ENCODE results near the gene ARL14. TPM values are rescaled to one million over a fixed set of nuclear protein-coding genes. Genes with fewer than 3 reads are reported as not detected.

Gene ARL14
- total RNA-seq, 1 experiment from 2014 or later: 17.6 TPM

- ChIA-PET CTCF (no interaction called here), POLR2A (ENCODE audit: unreplicated experiment) (interaction anchor here (0.6 kb wide), 1 partner anchor 263 kb away, joined by 6 read pairs; no protein-coding TSS in a partner anchor)
- peaks cover 57% of the 10 kb centered on the region for H3K4me1 ChIP-seq (replicated peaks; ENCODE audit: insufficient read depth)
- no peaks in the 10 kb centered on the region for H3K79me2 ChIP-seq (ENCODE audit: low read depth)
- BruUV-seq (replicated peaks): no TSS peak
- 0 out of 2 replicates have a peak overlapping the region, but pooled peaks have one; percentile 26 for H2AFZ ChIP-seq
- peaks cover 2% of the 10 kb centered on the region; the same call in 1 of the 2 replicates for H3K9me3 ChIP-seq (ENCODE audit: insufficient read depth, low read depth)
- H3K27ac ChIP-seq: peak overlapping the region; percentile 91
- no peaks in the 10 kb centered on the region; the same call in 1 of the 2 replicates for H3K9me2 ChIP-seq (ENCODE audit: insufficient read depth)
- H3K36me3 ChIP-seq (ENCODE audit: low read depth): peaks cover 5% of the 10 kb centered on the region; the same call in 1 of the 2 replicates
- H4K20me1 ChIP-seq (ENCODE audit: insufficient read depth): no peaks in the 10 kb centered on the region
- peak overlapping the region; percentile 77 for H3K4me2 ChIP-seq
- peaks cover 36% of the 10 kb centered on the region for H3F3A ChIP-seq (ENCODE audit: insufficient read depth, low read depth)
- peak in 1 of 2 experiments; percentile 48 for DNase-seq
- H3K27me3 ChIP-seq (ENCODE audit: insufficient read depth, low read depth): no peaks in the 10 kb centered on the region
- no peak overlapping the region for H3K4me3 ChIP-seq
- intact Hi-C loops (cut with micrococcal nuclease; ENCODE audit: unreplicated experiment): loop anchor here (2.0 to 5.0 kb wide), 4 partner anchors 79 to 547 kb away; partner anchors contain the start of genes IFT80, NMD3, SMC4 and TRIM59
- TF ChIP-seq CTCF (conservative IDR thresholded peaks at IDR 0.05) (no peak), EZH2 (IDR thresholded peaks at IDR 0.05; ENCODE audit: low read depth) (no peak)
Observed at GRCh38 chr3:160675566-160676124, 1.3 kb upstream of the ARL14 start.

- CTCF ChIA-PET: interaction anchor here (0.6 kb wide), 1 partner anchor 10 kb away, joined by 4 read pairs; no protein-coding TSS in a partner anchor
- intact Hi-C loops (cut with micrococcal nuclease; ENCODE audit: unreplicated experiment): loop anchor here (1.0 to 5.0 kb wide), 6 partner anchors 10 to 545 kb away; partner anchors contain the start of genes IFT80, KPNA4, NMD3 and SMC4
- H3K4me1 ChIP-seq (replicated peaks; ENCODE audit: insufficient read depth): peaks cover 57% of the 10 kb centered on the region
- TF ChIP-seq CTCF (conservative IDR thresholded peaks at IDR 0.05) (no peak), EZH2 (IDR thresholded peaks at IDR 0.05; ENCODE audit: low read depth) (no peak)
- H4K20me1 ChIP-seq (ENCODE audit: insufficient read depth): no peaks in the 10 kb centered on the region
- TSS peak; percentile 91 for BruUV-seq (replicated peaks)
- H3K36me3 ChIP-seq (ENCODE audit: low read depth): peaks cover 5% of the 10 kb centered on the region; the same call in 1 of the 2 replicates
- no peaks in the 10 kb centered on the region for H3K79me2 ChIP-seq (ENCODE audit: low read depth)
- peak overlapping the region; percentile 91 for H3K27ac ChIP-seq
- no peaks in the 10 kb centered on the region; the same call in 1 of the 2 replicates for H3K9me2 ChIP-seq (ENCODE audit: insufficient read depth)
- peaks cover 2% of the 10 kb centered on the region; the same call in 1 of the 2 replicates for H3K9me3 ChIP-seq (ENCODE audit: insufficient read depth, low read depth)
- peak; percentile 66 to 80 for DNase-seq
- peak overlapping the region; percentile 48 for H3K4me3 ChIP-seq
- POLR2A ChIA-PET (ENCODE audit: unreplicated experiment): interaction anchor here (0.6 to 1.3 kb wide), 12 partner anchors 10 to 674 kb away, joined by 3 to 11 read pairs (median 4); no protein-coding TSS in a partner anchor
- peak overlapping the region; percentile 64 for H2AFZ ChIP-seq
- peak overlapping the region; percentile 77 for H3K4me2 ChIP-seq
- peaks cover 36% of the 10 kb centered on the region for H3F3A ChIP-seq (ENCODE audit: insufficient read depth, low read depth)
- H3K27me3 ChIP-seq (ENCODE audit: insufficient read depth, low read depth): no peaks in the 10 kb centered on the region
Observed at GRCh38 chr3:160677459-160677881, 510 bp downstream of the ARL14 start.

- intact Hi-C loops (cut with micrococcal nuclease; ENCODE audit: unreplicated experiment): loop anchor here (5.0 kb wide), 3 partner anchors 231 to 544 kb away; partner anchors contain the start of genes IFT80, NMD3, SMC4 and TRIM59
- peaks cover 5% of the 10 kb centered on the region; the same call in 1 of the 2 replicates for H3K36me3 ChIP-seq (ENCODE audit: low read depth)
- no peak for TF ChIP-seq EZH2 (IDR thresholded peaks at IDR 0.05; ENCODE audit: low read depth)
- no peak for TF ChIP-seq CTCF (conservative IDR thresholded peaks at IDR 0.05)
- peak in 1 of 2 experiments; percentile 26 for DNase-seq
- 0 out of 2 replicates have a peak overlapping the region, but pooled peaks have one; percentile 9 for H2AFZ ChIP-seq
- H3K9me2 ChIP-seq (ENCODE audit: insufficient read depth): no peaks in the 10 kb centered on the region; the same call in 1 of the 2 replicates
- peak overlapping the region; percentile 77 for H3K4me2 ChIP-seq
- POLR2A ChIA-PET (ENCODE audit: unreplicated experiment): interaction anchor here (0.6 to 0.7 kb wide), 6 partner anchors 11 to 392 kb away, joined by 3 to 9 read pairs (median 5); partner anchors contain the start of gene TRIM59
- BruUV-seq (replicated peaks): no TSS peak
- H3F3A ChIP-seq (ENCODE audit: insufficient read depth, low read depth): peaks cover 36% of the 10 kb centered on the region
- peaks cover 2% of the 10 kb centered on the region; the same call in 1 of the 2 replicates for H3K9me3 ChIP-seq (ENCODE audit: insufficient read depth, low read depth)
- H3K27ac ChIP-seq: peak overlapping the region; percentile 91
- no peaks in the 10 kb centered on the region for H3K79me2 ChIP-seq (ENCODE audit: low read depth)
- CTCF ChIA-PET: interaction anchor here (0.6 to 1.2 kb wide), 5 partner anchors 10 to 241 kb away, joined by 3 to 4 read pairs (median 3); no protein-coding TSS in a partner anchor
- no peaks in the 10 kb centered on the region for H4K20me1 ChIP-seq (ENCODE audit: insufficient read depth)
- H3K4me1 ChIP-seq (replicated peaks; ENCODE audit: insufficient read depth): peaks cover 57% of the 10 kb centered on the region
- no peaks in the 10 kb centered on the region for H3K27me3 ChIP-seq (ENCODE audit: insufficient read depth, low read depth)
- H3K4me3 ChIP-seq: peak overlapping the region; percentile 48
Observed at GRCh38 chr3:160678292-160678842, 1.4 kb downstream of the ARL14 start.

Measured in PC-9 (cell line).